Activated T-cell treated with anti-CD3 and anti-CD28 coated beads for 48 hours (primary cell): Measurements from ENCODE around the gene TFAP2A.

Source experiments
- DNase-seq: peaks from one replicate; pipeline ENCODE4 v3.0.0-alpha.2; 2020; ENCODE audit warnings: low read depth

TFAP2A gene

DNA sequence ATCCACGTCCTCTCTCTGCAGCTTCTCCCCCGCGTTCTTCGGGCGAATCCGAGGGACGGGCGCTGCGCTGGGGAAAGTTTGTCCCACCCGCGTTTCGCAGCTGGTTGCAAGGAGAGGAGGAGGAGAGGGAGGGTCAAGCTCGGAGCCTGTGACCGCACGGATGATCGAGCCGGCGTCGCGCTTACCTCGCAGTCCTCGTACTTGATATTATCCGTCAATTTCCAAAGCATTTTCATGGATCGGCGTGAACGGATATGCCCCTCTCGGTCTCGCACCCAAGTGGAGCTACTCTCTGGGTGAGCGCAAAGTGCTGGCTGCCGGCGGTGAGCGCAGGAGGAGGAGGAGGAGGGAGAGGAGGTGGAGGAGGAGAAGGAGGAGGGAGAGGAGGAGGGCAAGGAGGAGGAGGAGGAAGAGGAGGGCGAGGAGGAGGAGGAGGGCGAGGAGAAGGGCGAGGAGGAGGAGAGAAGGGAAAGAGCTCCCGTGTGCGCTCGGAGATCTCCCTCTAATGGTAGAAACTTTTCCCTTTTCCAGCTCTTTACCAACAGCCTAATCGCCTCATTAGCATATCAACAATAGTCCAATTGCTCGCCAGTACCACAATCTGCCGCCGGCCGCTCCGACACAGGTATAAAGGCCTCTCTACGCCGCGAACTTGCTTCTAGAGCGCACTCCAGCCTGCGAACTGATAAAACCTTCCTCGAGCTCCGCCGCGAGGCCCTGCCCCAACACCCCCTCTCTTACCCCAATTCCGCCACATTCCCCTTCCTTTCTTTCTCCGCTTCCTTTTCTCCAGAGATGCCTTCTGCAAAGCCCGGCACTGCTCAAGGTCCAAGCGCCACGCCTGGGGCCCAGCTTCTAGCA, at the start of gene TFAP2A:
Gene TFAP2A, minus strand, starts transcription at position 319 of the 861 bp plus-strand sequence. Its CDS starts 83 bp downstream, at position 236.
- no peak for DNase-seq

DNA sequence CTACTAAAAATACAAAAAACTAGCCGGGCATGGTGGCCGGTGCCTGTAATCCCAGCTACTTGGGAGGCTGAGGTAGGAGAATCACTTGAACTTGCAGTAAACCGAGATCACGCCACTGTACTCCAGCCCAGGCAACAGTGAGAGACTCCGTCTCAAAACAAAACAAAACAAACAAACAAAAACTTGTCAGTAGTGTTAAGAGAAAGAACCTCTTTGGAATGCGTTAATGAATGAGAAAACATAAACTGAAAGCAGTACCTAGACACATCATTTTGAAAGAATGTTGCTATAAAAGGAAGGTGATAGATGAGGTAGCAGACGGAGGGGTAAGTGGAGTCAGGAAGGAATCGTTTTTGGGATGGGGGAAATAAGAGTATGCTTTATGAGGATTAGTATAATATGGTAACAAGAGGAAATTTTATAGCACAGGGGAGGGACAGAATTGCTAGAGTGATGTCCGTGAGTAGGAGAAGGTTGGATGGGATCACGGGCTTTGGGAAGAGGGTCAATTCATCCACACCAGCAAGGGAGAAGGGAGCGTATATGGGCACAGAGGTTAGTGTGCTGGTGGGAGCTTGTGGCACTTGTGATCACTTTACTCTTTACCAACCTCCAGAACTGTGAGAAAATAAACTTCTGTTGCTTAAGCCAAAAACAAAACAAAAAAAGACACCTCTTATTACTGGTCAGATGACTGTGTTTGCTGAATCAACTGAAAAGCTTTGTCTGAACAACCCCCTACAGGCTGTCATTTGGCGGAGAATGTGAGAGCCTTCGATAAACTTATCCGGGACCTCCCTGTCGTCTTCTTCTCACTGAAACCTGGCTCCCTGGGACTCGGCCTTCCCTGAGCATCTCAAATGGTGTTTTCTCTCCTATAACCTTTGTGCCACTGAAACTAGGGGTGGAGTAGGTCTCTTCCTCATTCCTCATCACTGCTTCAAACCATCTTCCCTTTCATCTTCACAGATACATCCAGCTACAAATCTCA, 48.9 kb upstream of the TFAP2A start:
- no peak for DNase-seq

DNA sequence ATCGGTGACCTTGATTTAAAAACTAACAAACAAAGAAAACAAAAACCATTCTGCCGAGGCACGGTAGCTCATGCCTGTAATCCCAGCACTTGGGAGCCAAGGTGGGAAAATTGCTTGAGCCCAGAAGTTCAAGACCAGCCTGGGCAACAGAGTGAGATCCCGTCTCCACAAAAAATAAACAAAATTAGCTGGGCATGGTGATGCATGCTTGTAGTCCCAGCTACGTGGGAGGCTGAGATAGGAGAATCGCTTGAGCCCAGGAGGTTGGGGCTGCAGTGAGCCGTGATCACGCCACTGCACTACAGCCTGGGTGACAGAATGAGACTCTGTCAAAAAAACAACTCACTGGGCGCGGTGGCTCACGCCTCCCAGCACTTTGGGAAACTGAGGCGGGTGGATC, 48.2 kb upstream of the TFAP2A start:
- no peak for DNase-seq

DNA sequence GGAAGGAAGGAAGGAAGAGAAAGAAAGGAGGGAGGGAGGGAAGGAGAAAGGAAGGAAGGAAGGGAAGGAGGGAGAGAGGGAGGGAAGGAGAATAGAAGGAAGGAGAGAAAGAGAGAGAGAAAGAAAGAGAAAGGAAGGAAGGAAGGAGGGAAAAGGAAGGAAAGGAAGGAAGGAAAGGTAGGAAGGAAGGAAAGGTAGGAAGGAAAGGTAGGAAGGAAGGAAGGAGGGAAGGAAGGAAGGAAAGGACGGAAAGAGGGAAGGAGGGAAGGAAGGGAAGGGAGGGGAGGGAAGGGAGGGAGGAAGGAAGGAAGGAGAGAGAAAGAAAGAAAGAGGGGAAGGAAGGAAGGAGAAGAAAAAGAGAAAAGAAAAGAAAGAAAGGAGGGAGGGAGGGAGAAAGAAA, 47.0 kb upstream of the TFAP2A start:
- no peak for DNase-seq

DNA sequence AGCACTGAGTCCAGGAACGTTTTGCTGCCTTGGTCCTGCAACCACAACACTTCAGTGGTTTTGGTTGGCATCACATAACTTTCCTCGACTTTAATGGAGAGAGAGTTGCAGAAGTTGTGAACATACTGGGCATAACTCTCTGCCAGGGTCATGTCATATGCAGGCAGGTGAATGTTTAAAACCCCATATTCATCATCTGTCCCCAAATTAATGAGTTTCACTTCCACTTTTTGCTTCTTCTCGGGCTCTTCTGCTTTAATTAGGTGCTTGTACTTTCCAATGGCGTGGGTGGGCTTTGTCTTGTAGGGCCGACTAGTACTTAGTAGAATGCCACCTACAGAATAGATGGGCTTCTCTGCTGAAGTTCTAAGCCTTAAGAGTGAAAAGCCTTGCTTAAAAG, 45.2 kb upstream of the TFAP2A start:
- no peak for DNase-seq

DNA sequence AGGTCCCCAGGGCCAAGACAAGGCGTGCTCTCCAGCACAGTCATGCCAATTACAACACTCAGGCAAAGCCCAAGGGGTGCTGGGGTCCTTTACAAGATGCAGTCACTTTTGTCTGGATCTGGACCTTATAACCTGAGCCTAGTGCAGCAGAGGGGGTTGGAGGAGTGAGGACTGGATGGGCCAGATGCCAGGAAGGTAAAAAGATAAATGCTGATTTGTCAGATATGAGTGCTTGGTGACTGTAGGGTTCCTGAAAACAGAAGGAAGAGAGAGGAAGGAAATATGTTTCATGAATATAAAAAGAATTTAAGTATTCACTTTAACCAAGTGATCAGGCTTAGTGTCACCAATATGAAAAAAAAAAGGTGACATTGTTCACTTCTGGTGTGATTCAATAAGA, 43.4 kb upstream of the TFAP2A start:
- DNase-seq, result no peak

DNA sequence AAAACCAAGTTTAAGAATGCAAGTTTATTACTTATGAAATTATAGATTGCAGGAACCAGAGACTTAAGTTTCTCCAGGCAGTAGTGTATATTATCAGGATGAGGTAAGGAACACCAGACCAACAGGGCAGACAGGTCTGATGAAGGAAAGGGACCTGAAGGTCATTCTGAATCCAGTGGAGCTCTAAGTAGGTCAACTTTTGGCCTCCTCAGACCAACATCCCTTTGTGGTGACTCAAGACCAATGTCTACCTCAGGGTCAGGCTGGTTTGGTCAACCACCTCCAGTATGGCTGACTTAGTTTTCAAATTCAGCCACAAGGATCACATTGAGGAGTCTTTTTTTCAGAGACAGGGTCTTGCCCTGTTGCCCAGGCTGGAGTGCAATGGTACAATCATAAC, 38.7 kb upstream of the TFAP2A start:
- DNase-seq, result no peak

DNA sequence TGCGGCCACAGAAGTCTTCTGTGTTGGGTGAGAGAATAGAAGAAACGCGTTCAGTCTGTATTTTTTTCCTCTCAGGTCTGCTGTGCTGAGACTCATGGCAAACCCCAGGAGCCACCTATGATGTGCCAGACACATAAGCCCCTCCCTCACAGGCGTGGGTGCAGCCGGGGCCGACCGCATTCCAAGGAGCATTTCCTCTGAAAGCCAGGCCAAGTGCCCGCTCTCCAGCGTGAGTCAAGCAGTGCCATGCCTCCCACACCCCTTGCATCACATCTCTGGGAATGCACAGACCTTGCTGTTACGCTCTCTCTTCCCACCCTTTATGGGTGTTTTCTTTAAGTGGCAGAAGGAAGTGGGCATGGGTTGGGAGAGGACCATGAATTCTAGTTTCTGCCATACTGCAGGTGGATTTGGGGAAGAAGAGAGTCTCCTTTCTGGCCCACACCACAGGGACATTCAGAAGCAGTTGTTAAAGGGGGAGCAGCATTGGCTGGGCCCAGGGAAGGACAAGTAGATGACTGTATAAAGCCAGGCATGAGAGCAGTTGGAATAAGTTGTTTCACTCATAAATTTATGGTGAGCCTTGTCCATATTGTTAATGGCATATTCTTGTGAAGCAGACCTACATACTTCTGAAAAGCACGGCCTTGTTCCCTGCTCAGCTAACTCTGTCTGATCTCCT, 37.1 kb upstream of the TFAP2A start:
- no peak for DNase-seq

DNA sequence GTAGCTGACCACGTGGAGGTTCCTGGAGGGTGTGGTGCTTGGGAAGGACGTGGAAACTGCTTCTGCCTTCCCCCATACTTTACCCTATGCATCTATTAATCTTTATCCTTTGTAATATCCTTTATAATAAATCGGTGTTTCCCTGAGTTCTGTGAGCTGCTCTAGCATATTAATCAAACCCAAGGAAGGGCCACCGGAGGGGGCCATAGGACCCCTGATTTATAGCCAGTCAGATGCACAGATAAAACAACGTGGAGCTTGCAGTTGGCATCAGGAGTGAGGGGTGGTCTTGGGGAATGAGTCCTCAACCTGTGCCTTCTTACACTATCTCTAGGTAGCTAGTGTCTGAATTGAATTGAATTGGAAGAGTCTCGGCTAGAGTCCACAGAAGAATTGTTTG, 36.5 kb upstream of the TFAP2A start:
- no peak for DNase-seq

DNA sequence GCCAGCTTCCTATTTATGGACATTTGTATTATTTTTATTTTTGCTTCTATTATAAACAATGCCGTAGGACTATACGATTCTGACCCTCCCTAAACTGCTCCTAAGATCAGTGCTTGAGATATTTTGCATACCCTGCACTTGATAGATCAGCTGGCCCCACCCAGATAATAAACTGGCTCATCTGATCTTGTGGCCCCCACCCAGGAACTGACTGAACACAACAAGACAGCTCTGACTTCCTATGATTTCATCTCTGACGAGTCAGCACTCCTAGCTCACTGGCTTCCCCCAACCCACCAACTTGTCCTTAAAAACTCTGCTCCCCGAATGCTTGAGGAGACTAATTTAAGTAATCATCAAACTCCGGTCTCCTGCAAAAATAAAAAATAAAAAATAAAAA, 34.9 kb upstream of the TFAP2A start:
- no peak for DNase-seq

DNA sequence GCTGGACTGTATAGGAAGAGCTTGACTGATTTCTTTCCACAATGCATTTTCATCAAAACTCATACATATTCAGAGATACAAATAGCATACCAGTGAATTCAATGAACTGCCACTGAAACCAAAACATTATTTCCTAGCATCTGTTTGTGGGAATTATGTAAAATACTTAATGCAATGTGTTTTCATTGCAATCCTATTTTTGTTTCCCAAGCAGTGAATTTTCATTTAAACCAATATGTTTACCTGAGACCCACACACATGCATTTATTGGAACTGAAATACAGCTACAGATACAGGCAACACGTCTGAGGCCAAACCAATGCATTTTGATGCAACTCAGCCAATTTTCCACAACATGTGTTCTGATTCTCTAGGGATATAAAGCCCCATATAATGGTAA, 33.2 kb upstream of the TFAP2A start:
- DNase-seq, result no peak

DNA sequence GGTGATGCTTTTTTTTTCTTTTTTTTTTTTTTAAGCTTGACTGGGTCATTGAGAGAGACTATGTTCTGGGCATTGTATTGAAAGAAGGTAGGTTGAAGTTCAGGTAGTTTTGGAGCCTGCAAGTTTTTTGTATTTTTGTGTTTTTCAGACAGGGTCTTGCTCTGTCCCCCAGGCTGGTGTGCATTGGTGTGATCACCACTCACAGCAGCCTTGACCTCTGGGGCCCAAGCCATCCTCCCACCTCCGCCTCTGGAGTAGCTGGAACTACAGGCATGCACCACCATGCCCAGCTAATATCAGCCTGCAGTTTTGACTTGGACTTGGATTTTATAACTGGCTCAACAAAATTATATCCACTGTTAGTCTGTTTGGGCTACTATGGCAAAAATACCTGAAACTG, 31.7 kb upstream of the TFAP2A start:
- DNase-seq, result no peak

DNA sequence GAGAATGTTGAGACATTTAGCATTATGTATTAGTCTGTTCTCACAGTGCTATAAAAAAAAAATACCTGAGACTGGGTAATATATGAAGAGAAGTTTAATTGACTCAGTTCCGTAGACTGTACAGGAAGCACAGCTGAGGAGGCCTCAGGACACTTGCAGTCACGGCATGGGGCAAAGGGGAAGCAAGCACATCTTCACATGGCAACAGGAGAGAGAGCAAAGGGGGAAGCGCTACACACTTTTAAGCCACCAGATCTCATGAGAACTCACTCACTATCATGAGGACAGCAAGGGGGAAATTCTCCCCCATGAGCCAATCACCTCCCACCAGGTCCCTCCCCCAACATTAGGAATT, 26.8 kb upstream of the TFAP2A start:
- no peak for DNase-seq

DNA sequence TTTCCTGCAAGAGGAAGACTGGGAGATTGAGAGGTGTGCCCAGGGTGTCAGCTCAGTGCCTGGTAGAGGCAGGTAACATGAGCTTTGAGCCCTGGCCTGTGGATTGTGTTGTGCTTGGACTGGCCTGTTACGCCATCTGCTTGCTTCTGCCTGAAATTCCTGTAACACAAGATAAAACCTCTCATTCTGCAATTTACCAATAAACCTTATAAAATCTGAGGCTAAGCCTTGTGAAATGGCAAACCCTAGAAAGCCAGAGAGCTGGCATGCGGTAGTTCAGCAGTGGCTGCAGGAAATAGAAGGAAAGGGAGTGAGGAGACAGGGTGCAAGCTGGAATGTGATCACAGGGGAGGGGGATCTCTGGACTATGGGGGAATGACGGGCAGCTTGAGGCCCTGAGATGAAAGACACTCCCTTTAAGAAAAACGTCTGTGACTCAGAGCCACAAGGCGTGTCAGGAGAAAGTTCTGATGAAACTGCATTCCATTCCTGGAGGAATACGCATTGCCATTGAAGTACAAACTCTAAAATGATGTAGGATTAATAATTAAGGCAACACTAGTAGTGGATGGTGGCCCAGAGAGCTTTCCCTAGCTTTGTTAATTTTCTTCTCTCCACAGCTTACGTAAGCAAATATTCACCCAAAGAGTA, 26.3 kb upstream of the TFAP2A start:
- DNase-seq, result no peak

DNA sequence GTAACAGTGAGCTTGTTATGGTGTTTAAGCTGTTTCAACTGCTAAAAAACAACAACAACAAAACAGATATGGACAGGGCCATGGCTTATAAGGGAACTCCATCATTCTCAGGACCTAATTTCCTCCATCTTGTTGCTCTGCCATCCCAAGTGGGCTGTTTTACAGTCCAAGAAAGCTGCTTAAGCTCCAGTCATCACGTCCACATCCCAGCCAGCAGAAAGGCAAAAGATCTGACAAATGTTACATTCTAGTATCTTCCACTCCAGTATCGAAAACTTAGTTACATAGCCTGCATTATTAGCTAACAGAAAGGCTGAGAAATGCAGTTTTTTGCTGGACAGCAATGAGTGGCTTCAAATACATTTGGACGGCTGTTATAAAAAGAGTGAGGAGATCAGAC, 23.0 kb upstream of the TFAP2A start:
- DNase-seq, result no peak

DNA sequence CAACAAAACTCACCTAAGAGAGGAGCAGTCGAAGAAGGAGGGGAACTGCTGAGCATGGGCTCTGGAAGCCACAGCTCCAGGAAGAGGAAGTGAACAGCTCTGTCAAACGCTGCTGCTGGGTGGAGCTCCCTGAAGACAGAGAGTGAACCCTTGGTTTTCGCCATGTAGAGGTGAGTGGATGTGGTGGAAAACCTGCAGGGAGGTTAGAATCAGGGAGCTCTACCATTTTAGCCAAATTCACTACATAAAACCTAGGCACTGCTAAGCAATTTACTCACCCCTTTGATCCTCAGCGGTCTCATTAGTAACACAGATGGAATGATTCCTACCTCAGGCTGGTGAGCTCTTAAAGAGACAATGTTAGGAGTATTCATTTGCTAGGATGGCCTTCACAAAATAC, 19.4 kb upstream of the TFAP2A start:
- no peak for DNase-seq

DNA sequence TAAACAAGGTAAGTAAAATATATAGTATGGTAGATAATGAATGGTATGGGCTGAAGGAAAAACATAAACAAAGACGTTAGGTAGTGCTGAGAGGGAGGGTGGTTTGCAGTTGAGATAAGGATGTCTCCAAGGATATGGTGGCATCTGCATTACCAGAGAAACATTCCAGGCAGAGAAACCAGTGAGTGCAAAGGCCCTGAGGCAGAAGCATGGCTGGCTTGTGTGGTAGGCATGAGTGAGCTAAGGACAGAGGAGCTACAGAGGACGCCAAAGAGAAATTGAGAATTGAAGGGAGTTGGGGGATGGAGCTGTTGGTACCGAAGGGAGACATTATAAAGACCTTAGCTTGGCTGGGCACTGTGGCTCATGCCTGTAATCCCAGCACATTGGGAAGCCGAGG, 18.4 kb upstream of the TFAP2A start:
- no peak for DNase-seq

DNA sequence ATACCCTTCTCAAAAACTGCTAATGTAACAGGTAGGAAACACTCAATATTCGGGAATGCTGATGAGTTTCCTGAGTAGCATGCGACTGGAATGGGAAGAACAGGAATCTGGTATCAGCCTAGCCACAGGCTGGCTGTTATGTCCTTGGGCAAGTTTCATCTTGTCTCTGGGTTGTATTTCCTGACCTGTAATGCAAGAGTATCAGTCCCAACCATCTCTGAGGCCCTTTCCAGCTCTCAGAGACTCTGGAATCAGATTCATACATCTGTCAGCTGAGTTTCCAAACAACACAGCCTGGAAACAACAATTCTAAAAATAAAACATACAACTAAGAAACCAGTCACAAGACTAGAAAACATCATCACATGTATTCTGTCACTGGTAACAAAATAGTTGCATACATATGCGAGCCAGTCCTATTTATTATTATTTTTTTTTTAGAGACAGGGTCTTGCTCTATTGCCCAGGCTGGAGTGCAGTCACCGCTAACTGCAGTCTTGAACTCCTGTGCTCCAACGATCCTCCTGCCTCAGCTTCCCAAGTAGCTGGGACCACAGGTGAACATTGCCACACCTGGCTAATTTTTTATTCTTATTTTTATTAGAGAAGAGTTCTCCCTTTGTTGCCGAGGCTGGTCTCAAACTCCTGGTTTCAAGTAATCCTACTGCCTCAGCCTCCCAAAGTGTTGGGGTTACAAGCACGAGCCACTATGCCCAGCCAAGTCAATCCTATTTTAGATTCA, 16.7 kb upstream of the TFAP2A start:
- DNase-seq, result no peak

DNA sequence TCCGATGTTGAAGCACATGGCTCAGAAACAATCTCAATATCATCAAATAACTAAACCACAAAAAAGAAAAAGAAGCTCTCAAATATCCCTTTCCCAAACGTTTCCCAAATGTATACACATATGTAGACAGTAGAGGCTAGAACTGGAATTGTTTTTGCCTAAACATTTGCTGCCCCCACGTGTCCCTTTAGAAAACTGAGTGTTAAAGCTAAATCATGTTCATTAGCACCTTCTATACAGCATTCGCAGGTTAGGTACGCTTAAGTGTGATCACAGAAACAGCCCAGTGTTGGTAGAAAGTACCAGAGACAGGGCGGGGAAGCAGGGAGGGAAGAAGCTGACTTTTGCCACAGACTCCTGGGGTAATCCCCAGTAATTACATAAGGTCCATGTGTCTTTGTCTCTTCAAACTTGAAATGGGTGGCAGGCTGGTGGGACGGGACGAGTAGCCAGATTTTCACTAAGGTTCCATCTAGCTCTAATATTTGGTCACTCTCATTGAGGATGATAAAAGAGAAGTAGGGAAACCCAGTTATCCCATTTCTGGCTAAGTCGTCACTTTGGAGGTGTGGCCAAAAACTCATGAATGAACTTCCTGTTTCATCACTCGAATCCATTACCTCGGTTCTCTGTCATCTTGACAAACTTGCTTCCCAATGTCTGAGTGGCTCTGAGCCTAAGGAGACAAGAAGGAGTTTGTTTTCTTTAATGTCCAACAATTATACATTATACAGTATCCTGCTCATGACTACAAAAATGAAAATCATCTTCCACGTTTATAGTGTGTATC, 15.0 kb upstream of the TFAP2A start:
- DNase-seq, result no peak

DNA sequence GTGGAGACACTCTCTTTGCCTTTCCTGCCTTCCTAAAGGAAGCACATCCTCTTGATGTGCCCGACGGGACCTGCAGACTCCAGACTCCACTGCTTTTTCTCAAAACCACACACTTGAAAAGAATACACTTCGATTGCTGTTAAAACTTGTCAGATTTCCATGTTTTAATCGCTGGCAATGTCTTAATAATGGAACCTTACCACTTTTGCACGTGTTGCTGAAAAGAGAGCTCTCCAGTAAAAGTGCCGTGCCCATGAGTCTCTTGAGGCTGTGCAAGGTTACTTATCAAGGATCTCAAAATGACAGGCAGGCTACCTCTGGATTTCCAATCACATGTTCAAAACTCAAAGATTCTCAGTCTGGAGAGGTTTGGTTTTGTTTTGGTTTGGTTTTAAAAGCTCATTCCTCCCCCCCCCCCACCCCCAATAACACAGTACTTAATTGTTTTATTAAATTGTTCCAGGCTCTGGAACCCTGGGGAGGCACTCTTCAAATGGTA, 12.0 kb upstream of the TFAP2A start:
- DNase-seq, result no peak
